Activated naive CD4-positive, alpha-beta T cell treated with anti-CD3 and anti-CD28 coated beads, Interleukin-2, amount 10 ng/mL, durations not matched to agents 7 days and 5 days (primary cell): Measurements from ENCODE around the gene TRIM24.
"Not testable (repeated sequence)": the region's sequence is repeated elsewhere in the genome, so short reads cannot be mapped to it uniquely, and the experiment has no call there.

ENCODE experiments used
- CTCF ChIA-PET: fragments of 350-600 bp; sonication (Branson Sonifier 250); formaldehyde crosslinking; loops from one replicate; lab custom pipeline; 2021; ENCODE audit warnings: antibody characterized with exemption; lab: Charles Lee
- DNase-seq: peaks from one replicate; pipeline ENCODE4 v3.0.0-alpha.2; 2020
- H3K27ac Mint-ChIP-seq: one replicate; pipeline ENCODE4 v1.8.0; 2021; ENCODE audit warnings: mild to moderate bottlenecking, moderate library complexity, mixed read lengths
- H3K27me3 Mint-ChIP-seq: one replicate; pipeline ENCODE4 v1.8.0; 2021; ENCODE audit warnings: mild to moderate bottlenecking, mixed read lengths
- H3K36me3 Mint-ChIP-seq: one replicate; pipeline ENCODE4 v1.8.0; 2021; ENCODE audit warnings: mixed read lengths
- H3K4me1 Mint-ChIP-seq: one replicate; pipeline ENCODE4 v1.8.0; 2021; ENCODE audit warnings: mixed read lengths
- H3K4me3 Mint-ChIP-seq: one replicate; pipeline ENCODE4 v1.8.0; 2021; ENCODE audit warnings: mild to moderate bottlenecking, moderate library complexity, mixed read lengths
- H3K9me3 Mint-ChIP-seq: one replicate; pipeline ENCODE4 v1.8.0; 2021; ENCODE audit warnings: mixed read lengths

Gene TRIM24

DNA sequence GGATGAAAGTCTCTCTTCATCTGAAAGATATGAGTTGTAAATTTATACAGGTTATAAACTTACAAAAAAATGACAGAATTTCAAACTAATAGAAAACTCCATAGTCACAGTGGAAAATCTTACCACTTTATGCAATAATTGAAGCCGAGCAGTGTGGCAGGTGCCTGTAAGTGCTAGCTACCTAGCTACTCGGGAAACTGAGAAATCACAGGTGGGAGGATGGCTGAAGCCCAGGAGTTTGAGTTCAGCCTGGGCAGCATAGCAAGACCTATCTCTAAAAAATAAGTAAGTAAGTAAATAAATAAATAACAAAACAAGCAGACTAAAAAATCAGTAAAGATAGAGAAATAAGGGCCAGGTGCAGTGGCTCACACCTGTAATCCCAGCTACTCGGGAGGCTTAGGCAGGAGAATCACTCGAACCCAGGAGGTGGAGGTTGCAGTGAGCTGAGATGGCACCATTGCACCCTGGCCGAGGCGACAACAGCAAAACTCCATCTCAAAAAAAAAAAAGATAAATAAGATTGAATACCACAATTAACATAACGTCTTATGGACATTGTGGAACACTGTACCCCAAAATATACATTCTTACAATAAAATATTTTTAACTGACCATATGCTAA, 61.9 kb downstream of the TRIM24 start:
- H3K9me3 Mint-ChIP-seq, result peaks cover 7% of the 10 kb centered on the region
- H3K27me3 Mint-ChIP-seq, result no peaks in the 10 kb centered on the region
- H3K36me3 Mint-ChIP-seq, result peaks cover 60% of the 10 kb centered on the region
- no peak for DNase-seq
- H3K4me3 Mint-ChIP-seq, result no peak overlapping the region
- CTCF ChIA-PET, result no interaction called here
- H3K4me1 Mint-ChIP-seq, result no peaks in the 10 kb centered on the region
- no peak overlapping the region for H3K27ac Mint-ChIP-seq

DNA sequence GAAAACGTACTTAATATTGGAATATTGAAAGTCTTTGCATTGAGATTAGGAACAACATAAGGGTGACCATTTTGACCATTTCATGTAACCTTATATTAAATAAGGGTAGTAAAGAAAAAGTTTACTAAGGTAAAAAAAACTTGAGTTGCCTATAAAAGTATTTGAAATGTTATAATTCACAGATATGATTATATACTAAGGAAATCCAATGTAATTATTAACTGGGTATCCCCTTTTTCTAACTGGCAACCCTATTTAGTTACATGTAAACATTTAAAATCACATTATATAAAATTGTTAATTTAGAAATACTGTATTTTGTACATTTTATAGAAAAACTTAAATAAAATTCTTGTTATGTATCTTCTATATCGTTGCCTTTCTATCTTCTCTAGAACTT, 64.2 kb downstream of the TRIM24 start:
- H3K4me3 Mint-ChIP-seq, result no peak overlapping the region
- peaks cover 20% of the 10 kb centered on the region for H3K9me3 Mint-ChIP-seq
- no peak for DNase-seq
- peaks cover 65% of the 10 kb centered on the region for H3K36me3 Mint-ChIP-seq
- H3K27me3 Mint-ChIP-seq, result no peaks in the 10 kb centered on the region
- no peak overlapping the region for H3K27ac Mint-ChIP-seq
- CTCF ChIA-PET, result no interaction called here
- H3K4me1 Mint-ChIP-seq, result no peaks in the 10 kb centered on the region

DNA sequence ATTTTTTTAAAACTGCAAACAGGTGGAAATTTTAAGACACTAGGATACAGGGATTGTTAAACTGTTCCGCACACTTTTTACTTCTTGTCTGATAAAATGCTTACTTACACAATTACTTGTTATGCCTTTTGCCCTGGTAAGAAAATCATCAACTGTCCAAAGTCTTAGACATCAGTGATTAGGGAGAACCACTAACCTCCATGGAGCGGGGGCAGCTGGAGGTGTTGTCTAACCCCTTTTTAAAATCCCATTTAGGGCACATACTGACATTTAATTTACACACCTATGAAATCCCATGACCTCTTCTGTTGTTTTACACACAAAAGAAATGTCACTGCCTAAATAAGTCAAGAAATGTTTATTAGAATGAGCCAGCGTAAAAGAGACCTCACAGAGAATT, 65.7 kb downstream of the TRIM24 start:
- no peak overlapping the region for H3K27ac Mint-ChIP-seq
- no peak for DNase-seq
- peaks cover 60% of the 10 kb centered on the region for H3K36me3 Mint-ChIP-seq
- H3K9me3 Mint-ChIP-seq, result peaks cover 21% of the 10 kb centered on the region
- CTCF ChIA-PET, result no interaction called here
- no peak overlapping the region for H3K4me3 Mint-ChIP-seq
- no peaks in the 10 kb centered on the region for H3K4me1 Mint-ChIP-seq
- no peaks in the 10 kb centered on the region for H3K27me3 Mint-ChIP-seq

DNA sequence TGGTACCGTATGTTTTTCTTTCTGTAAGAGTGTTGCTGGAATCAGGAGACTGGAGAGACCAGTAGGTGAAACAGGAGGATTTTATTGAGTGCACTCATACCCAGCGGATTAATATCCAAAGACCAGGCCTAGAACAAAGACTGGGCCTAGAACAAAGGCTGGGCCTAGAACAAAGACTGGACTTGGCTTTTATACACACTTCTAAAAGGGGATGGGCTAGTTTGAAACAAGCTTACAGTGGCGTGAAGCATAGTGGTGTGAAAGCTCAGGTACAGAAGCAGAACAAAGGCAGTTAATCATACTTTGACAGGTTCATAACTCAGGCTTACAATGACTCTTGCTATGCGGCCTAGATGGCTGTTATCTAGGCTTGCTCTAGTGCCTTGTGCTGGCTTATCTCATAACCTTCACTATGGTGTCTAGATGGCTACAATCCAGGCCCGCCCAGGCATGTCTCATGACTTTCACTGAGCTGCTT, 67.7 kb downstream of the TRIM24 start:
- CTCF ChIA-PET, result no interaction called here
- H3K9me3 Mint-ChIP-seq, result peaks cover 26% of the 10 kb centered on the region
- H3K4me1 Mint-ChIP-seq, result no peaks in the 10 kb centered on the region
- H3K27ac Mint-ChIP-seq, result no peak overlapping the region
- DNase-seq, result no peak
- H3K36me3 Mint-ChIP-seq, result peaks cover 63% of the 10 kb centered on the region
- H3K27me3 Mint-ChIP-seq, result no peaks in the 10 kb centered on the region
- no peak overlapping the region for H3K4me3 Mint-ChIP-seq

DNA sequence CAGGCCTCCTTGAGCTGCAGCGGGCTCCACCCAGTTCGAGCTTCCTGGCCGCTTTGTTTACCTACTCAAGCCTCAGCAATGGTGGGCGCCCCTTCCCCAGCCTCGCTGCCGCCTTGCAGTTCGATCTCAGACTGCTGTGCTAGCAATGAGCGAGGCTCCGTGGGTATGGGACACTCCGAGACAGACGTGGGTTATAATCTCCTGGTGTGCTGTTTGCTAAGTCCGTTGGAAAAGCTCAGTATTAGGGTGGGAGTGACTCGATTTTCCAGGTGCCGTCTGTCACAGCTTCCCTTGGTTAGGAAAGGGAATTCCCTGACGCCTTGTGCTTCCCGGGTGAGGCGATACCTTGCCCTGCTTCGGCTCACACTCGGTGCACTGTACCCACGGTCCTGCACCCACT, 76.8 kb downstream of the TRIM24 start:
- H3K9me3 Mint-ChIP-seq, H3K4me1 Mint-ChIP-seq, H3K27me3 Mint-ChIP-seq, CTCF ChIA-PET, H3K4me3 Mint-ChIP-seq, H3K27ac Mint-ChIP-seq, DNase-seq: not testable (repeated sequence)
- H3K36me3 Mint-ChIP-seq, result peaks cover 76% of the 10 kb centered on the region

DNA sequence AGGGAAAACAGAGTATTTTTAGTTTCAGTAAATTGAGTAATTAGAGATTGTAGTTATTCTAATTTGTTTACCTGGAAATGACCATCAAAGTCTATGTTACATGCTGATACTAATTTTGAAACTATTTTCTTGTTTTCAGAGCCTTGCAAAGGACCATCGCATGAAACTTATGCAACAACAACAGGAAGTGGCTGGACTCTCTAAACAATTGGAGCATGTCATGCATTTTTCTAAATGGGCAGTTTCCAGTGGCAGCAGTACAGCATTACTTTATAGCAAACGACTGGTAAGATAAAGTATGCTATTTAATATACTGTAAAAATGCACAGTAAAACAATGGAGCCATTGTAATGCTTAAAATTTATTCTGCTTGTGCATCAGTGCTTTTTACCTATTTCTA, 78.5 kb downstream of the TRIM24 start:
- Mint-ChIP-seq H3K9me3 (peaks cover 7% of the 10 kb centered on the region), H3K27ac (no peak overlapping the region), H3K4me1 (peaks cover 5% of the 10 kb centered on the region), H3K4me3 (no peak overlapping the region), H3K27me3 (no peaks in the 10 kb centered on the region), H3K36me3 (peaks cover 70% of the 10 kb centered on the region)
- CTCF ChIA-PET, result no interaction called here
- no peak for DNase-seq

DNA sequence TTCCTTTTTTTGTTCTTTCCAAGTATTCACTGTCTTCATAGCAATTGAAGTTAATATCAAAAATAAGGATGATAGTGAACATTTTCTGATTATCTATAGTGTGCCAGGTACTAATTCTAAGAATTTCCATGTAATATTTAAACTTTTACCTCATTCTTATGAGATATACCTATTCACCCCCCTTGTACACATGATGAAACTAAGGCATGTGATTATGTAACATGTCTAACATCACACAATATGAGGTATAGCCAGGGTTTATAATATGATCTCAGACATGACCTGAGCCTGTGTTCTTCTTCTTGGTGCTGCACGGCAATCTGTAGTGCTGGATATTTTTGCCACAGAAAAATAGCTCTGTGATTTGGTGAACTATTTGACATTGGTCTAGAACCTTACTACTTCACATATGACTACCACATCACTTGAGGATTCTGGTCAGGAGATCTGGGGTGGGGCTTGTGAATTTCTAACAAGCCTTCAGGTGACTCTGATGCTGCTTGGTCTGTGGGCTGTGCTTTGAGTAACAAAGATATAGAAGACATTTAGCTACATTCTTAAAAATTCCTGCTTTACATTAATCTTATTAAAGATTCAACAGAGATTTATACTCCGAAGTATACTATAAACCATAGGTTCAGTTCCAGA, 79.1 kb downstream of the TRIM24 start:
- DNase-seq, result no peak
- no peaks in the 10 kb centered on the region for H3K27me3 Mint-ChIP-seq
- CTCF ChIA-PET, result interaction anchor here (1.3 kb wide), 1 partner anchor 16 kb away, joined by 3 read pairs; no protein-coding TSS in a partner anchor
- H3K36me3 Mint-ChIP-seq, result peaks cover 70% of the 10 kb centered on the region
- no peak overlapping the region for H3K4me3 Mint-ChIP-seq
- peaks cover 5% of the 10 kb centered on the region for H3K4me1 Mint-ChIP-seq
- H3K9me3 Mint-ChIP-seq, result peaks cover 3% of the 10 kb centered on the region
- no peak overlapping the region for H3K27ac Mint-ChIP-seq

DNA sequence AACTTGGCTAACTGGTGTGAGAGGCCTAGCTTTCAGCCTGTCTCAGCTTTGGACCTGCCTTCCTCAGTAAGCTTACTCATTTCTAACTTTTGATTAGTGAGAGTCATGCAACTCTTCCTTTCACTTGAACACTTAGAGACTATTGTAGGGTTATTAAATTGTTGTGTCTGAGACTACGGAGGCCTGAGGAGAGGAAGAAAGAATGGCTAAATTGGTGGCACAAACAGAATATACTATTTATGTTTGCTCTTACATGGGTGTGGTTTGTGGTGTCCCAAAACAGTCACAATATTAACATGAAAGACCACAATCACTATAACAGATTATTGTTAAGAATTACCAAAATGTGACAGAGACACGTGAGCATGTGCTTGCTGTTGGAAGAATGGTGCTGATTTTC, 82.1 kb downstream of the TRIM24 start:
- no peak overlapping the region for H3K4me3 Mint-ChIP-seq

DNA sequence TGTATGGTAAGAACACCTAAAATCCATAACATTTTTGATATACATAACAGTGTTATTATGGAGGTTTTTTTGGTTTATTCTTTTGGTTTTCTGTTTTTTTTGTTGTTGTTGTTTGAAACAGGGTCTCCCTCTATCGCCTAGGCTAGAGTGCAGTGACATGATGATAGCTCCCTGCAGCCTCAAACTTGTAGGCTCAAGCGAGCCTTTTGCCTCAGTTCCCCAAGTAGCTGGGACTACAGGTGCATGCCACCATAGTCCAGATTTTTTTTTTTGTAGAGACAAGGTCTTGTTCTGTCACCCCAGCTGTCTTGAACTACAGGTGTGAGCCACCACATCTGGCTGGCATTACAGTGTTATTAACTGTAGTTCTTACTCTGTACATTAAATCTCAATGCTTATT, 83.7 kb downstream of the TRIM24 start:
- Mint-ChIP-seq H3K27me3 (no peaks in the 10 kb centered on the region), H3K9me3 (peaks cover 6% of the 10 kb centered on the region), H3K27ac (no peak overlapping the region), H3K4me3 (no peak overlapping the region), H3K4me1 (peaks cover 5% of the 10 kb centered on the region), H3K36me3 (peaks cover 68% of the 10 kb centered on the region)
- DNase-seq, result no peak
- CTCF ChIA-PET, result no interaction called here

More for the DNA sequence above, 82.1 kb downstream of the TRIM24 start:
- CTCF ChIA-PET, result interaction anchor here (2.2 kb wide), 1 partner anchor 197 kb away, joined by 6 read pairs; no protein-coding TSS in a partner anchor
- Mint-ChIP-seq H3K9me3 (peaks cover 4% of the 10 kb centered on the region), H3K4me1 (peaks cover 5% of the 10 kb centered on the region), H3K27me3 (no peaks in the 10 kb centered on the region), H3K36me3 (peaks cover 72% of the 10 kb centered on the region), H3K27ac (no peak overlapping the region)
- DNase-seq, result no peak

DNA sequence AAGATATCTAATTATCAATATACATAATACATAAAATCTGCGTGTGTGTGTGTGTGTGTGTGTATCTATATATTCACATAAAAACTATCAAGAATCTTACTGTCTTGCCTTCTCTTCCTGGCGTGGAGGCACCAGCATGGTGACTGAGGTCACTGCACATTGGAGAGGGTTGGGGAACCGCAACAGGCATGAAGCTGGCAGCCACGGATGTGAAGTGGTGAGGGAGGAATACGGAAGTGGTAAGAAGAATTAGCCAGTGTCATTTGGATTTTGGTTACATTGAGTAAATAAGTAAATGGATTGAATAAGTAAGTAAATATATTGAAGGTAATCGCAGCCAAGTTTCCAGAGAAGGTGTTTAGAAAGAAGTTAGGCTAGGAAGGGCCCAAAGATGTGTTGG, 85.1 kb downstream of the TRIM24 start:
- Mint-ChIP-seq H3K27ac (no peak overlapping the region), H3K4me1 (peaks cover 5% of the 10 kb centered on the region), H3K4me3 (no peak overlapping the region), H3K27me3 (no peaks in the 10 kb centered on the region), H3K36me3 (peaks cover 67% of the 10 kb centered on the region), H3K9me3 (peaks cover 6% of the 10 kb centered on the region)
- CTCF ChIA-PET, result no interaction called here
- DNase-seq, result no peak

DNA sequence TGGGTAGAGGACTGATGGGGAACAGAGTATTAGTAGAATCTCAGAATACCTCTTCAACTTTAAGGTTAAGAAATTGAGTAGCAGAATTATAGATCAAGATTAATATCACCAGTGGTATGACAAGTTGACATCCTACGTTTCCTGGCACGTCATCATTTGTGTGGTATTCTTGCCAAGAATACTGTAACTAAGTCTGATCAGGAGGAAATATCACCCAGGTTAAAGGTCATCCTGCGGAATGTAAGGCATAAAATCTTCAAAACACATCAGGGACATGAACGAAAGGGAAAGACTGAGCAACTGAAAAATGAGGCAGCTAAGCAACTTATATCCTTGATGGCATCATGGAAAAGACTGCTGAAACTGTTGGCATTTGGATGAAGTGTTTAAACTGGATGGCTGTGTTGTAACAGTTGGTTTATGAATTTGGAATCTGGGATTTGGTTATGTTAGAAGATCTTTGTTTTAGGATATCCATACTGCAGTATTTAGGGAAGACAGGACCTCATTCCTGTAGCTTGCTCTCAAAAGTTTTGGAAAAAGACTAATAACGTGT, 86.1 kb downstream of the TRIM24 start:
- no peak overlapping the region for H3K4me3 Mint-ChIP-seq
- no peak for DNase-seq
- peaks cover 6% of the 10 kb centered on the region for H3K9me3 Mint-ChIP-seq
- H3K27ac Mint-ChIP-seq, result no peak overlapping the region
- CTCF ChIA-PET, result no interaction called here
- H3K36me3 Mint-ChIP-seq, result peaks cover 68% of the 10 kb centered on the region
- no peaks in the 10 kb centered on the region for H3K27me3 Mint-ChIP-seq
- peaks cover 5% of the 10 kb centered on the region for H3K4me1 Mint-ChIP-seq

DNA sequence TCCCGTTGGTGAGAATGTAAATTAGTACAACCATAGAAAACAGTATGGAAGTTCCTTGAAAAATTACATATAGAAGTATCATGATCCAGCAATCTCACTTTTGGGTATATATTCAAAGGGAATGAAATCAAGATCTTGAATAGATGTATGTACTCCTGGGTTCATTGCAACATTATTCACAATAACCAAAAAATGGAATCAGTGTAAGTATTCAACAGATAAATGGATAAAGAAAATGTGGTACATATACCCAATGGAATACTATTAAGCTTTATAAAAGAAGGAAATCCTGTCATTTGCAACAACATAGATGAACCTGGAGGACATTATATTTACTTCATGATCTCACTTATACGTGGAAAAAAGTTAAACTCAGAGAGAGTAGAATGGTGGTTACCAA, 86.8 kb downstream of the TRIM24 start:
- Mint-ChIP-seq H3K4me1 (peaks cover 4% of the 10 kb centered on the region), H3K36me3 (peaks cover 68% of the 10 kb centered on the region), H3K9me3 (peaks cover 6% of the 10 kb centered on the region), H3K27ac (no peak overlapping the region), H3K4me3 (no peak overlapping the region), H3K27me3 (no peaks in the 10 kb centered on the region)
- DNase-seq, result no peak
- CTCF ChIA-PET, result no interaction called here

DNA sequence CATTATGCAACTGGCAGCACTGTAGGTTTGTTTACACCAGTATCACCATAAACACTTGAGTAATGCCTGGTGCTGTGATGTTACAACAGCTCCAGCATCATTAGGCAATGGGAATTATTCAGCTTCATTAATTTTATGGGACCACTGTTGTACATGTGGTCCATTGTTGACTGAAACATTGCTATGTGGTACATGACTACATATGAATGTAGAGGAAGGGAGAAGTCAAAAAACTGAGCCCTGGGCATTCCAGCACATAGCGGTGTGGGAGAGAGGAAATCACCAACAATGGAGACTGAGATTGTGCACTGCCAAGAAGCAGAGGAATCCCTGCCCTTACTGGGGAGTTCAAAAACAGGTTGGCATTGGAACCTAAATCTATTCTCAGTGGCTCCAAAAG, 89.0 kb downstream of the TRIM24 start:
- Mint-ChIP-seq H3K27me3 (no peaks in the 10 kb centered on the region), H3K4me3 (no peak overlapping the region), H3K27ac (no peak overlapping the region), H3K9me3 (peaks cover 8% of the 10 kb centered on the region), H3K4me1 (no peaks in the 10 kb centered on the region), H3K36me3 (peaks cover 79% of the 10 kb centered on the region)
- no peak for DNase-seq
- CTCF ChIA-PET, result no interaction called here

DNA sequence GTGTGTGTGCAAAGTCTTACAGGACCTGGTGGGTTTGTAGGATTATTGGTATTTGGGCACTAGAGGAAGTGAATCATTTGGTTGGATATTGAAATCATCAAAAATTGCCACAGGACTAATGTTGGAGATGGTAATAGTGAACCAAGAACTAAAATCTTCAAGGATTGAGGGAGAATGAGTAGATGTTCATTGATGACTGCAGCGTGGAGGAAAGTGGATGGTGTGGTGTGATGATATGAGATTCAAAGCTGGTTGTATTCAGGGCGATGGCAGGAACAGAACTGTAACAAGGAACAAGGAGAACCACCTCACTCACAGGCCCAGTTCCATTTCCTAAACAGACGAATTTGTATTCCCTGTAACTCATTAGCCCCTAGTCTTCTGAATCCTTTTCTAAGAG, 90.3 kb downstream of the TRIM24 start:
- Mint-ChIP-seq H3K27me3 (no peaks in the 10 kb centered on the region), H3K36me3 (peaks cover 78% of the 10 kb centered on the region), H3K9me3 (peaks cover 11% of the 10 kb centered on the region), H3K27ac (no peak overlapping the region), H3K4me1 (no peaks in the 10 kb centered on the region), H3K4me3 (no peak overlapping the region)
- no peak for DNase-seq
- CTCF ChIA-PET, result no interaction called here

DNA sequence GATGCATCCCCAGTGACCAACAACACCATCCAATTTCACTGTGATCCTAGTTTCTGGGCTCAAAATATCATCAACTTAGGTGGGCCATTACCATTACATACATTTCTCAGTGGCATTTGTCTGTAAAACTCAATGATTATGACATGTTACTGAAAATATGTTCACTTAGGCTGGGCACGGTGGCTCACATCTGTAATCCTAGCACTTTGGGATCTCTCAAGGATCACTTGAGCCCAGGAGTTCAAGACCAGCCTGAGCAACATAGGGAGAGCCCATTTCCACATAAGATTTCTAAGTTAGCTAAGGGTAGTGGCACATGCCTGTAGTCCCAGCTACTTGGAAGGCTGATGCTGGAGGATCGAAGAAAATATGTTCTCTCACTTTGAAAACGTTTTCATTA, 91.0 kb downstream of the TRIM24 start:
- H3K36me3 Mint-ChIP-seq, result peaks cover 77% of the 10 kb centered on the region
- H3K9me3 Mint-ChIP-seq, result peaks cover 9% of the 10 kb centered on the region
- CTCF ChIA-PET, result no interaction called here
- DNase-seq, result no peak
- no peaks in the 10 kb centered on the region for H3K4me1 Mint-ChIP-seq
- no peak overlapping the region for H3K4me3 Mint-ChIP-seq
- H3K27ac Mint-ChIP-seq, result no peak overlapping the region
- H3K27me3 Mint-ChIP-seq, result no peaks in the 10 kb centered on the region
